ENCODE measurements around the gene RCBTB2. TPM values are rescaled to one million over a fixed set of nuclear protein-coding genes. Genes with fewer than 3 reads are reported as not detected.

Gene RCBTB2
- total RNA-seq, 1 donor from 2014 or later = 14.7 TPM

- TF ChIP-seq POLR2A (IDR thresholded peaks at IDR 0.05) = no peak
- TF ChIP-seq CTCF (IDR thresholded peaks at IDR 0.05) = no peak
- TF ChIP-seq POLR2AphosphoS5 (IDR thresholded peaks at IDR 0.05; ENCODE audit: insufficient read depth in 1 of 2, low read depth in 1 of 2) = no peak
- intact Hi-C loops (cut with DNase I) = no loop called here
- DNase-seq (ENCODE audit: extremely low spot score in 2 of 2) = no peak
- peaks cover 69% of the 10 kb centered on the region for H3K4me1 ChIP-seq
- H3K4me3 ChIP-seq = no peak overlapping the region
- no peaks in the 10 kb centered on the region for H3K9me3 ChIP-seq
- peak overlapping the region; percentile 88 for H3K27ac ChIP-seq
- H3K27me3 ChIP-seq = no peaks in the 10 kb centered on the region
- H3K36me3 ChIP-seq = no peaks in the 10 kb centered on the region
Observed at GRCh38 chr13:48569104-48569666, 36.3 kb upstream of the RCBTB2 start.

GRCh38 chr13:48568370-48569103 is 35.7 kb upstream of the RCBTB2 start:
- DNase-seq (ENCODE audit: extremely low spot score in 2 of 2) = no peak

GRCh38 chr13:48567515-48568369 is 34.9 kb upstream of the RCBTB2 start:
- Histone ChIP-seq H3K27ac (peak overlapping the region; percentile 88), H3K36me3 (no peaks in the 10 kb centered on the region), H3K4me3 (no peak overlapping the region), H3K4me1 (peaks cover 65% of the 10 kb centered on the region), H3K27me3 (no peaks in the 10 kb centered on the region), H3K9me3 (no peaks in the 10 kb centered on the region)
- TF ChIP-seq POLR2A (IDR thresholded peaks at IDR 0.05) (no peak), POLR2AphosphoS5 (IDR thresholded peaks at IDR 0.05; ENCODE audit: insufficient read depth in 1 of 2, low read depth in 1 of 2) (peak in 1 of 2 donors; percentile 89)
- DNase-seq (ENCODE audit: extremely low spot score in 2 of 2) = no peak
- intact Hi-C loops (cut with DNase I) = no loop called here

More at GRCh38 chr13:48568370-48569103, 35.7 kb upstream of the RCBTB2 start:
- Histone ChIP-seq H3K4me1 (peaks cover 70% of the 10 kb centered on the region), H3K4me3 (no peak overlapping the region), H3K36me3 (no peaks in the 10 kb centered on the region), H3K27ac (peak overlapping the region; percentile 88), H3K27me3 (no peaks in the 10 kb centered on the region), H3K9me3 (no peaks in the 10 kb centered on the region)
- TF ChIP-seq POLR2AphosphoS5 (IDR thresholded peaks at IDR 0.05; ENCODE audit: insufficient read depth in 1 of 2, low read depth in 1 of 2) (no peak), CTCF (IDR thresholded peaks at IDR 0.05) (no peak)
- intact Hi-C loops (cut with DNase I) = no loop called here

GRCh38 chr13:48564056-48564455 is 31.2 kb upstream of the RCBTB2 start:
- no peaks in the 10 kb centered on the region for H3K27me3 ChIP-seq
- H3K4me1 ChIP-seq = peaks cover 28% of the 10 kb centered on the region
- intact Hi-C loops (cut with DNase I) = no loop called here
- no peaks in the 10 kb centered on the region for H3K9me3 ChIP-seq
- H3K4me3 ChIP-seq = no peak overlapping the region
- H3K27ac ChIP-seq = no peak overlapping the region
- no peak for DNase-seq (ENCODE audit: extremely low spot score in 2 of 2)
- TF ChIP-seq POLR2A (IDR thresholded peaks at IDR 0.05) (no peak), POLR2AphosphoS5 (IDR thresholded peaks at IDR 0.05; ENCODE audit: insufficient read depth in 1 of 2, low read depth in 1 of 2) (peak in 1 of 2 donors; percentile 49), CTCF (IDR thresholded peaks at IDR 0.05) (no peak)
- no peaks in the 10 kb centered on the region for H3K36me3 ChIP-seq

- no peak overlapping the region for H3K27ac ChIP-seq
- DNase-seq (ENCODE audit: extremely low spot score in 2 of 2) = no peak
- H3K36me3 ChIP-seq = no peaks in the 10 kb centered on the region
- intact Hi-C loops (cut with DNase I) = no loop called here
- H3K27me3 ChIP-seq = no peaks in the 10 kb centered on the region
- H3K4me3 ChIP-seq = no peak overlapping the region
- TF ChIP-seq POLR2AphosphoS5 (IDR thresholded peaks at IDR 0.05; ENCODE audit: insufficient read depth in 1 of 2, low read depth in 1 of 2) (no peak), CTCF (IDR thresholded peaks at IDR 0.05) (no peak), POLR2A (IDR thresholded peaks at IDR 0.05) (no peak)
- peaks cover 24% of the 10 kb centered on the region for H3K4me1 ChIP-seq
- H3K9me3 ChIP-seq = no peaks in the 10 kb centered on the region
Observed at GRCh38 chr13:48563626-48564025, 30.7 kb upstream of the RCBTB2 start.
